Fibroblast of mammary gland (primary cell): ENCODE data around the gene SERGEF.

Source experiments
- DNase-seq: peaks from one replicate; pipeline ENCODE4 v3.0.0-alpha.2; 2010; ENCODE audit warnings: low read depth
- H3K4me3 ChIP-seq: 2 replicates; pipeline ENCODE4 v1.5.1; 2011; ENCODE audit warnings: low read depth, mild to moderate bottlenecking, low read length, moderate library complexity; ENCODE audit not compliant: control insufficient read depth
- CTCF ChIP-seq: conservative IDR thresholded peaks from 2 replicates; pipeline ENCODE4 v1.5.1; 2011; ENCODE audit warnings: low read depth, low read length, inconsistent platforms; ENCODE audit not compliant: control insufficient read depth, insufficient read depth

SERGEF gene

GRCh38 chr11:17948296-17948695 lies 64.6 kb downstream of the SERGEF start:
- TF ChIP-seq CTCF, result no peak
- H3K4me3 ChIP-seq, result no peak overlapping the region
- no peak for DNase-seq

GRCh38 chr11:17939542-17939941 lies 73.3 kb downstream of the SERGEF start:
- TF ChIP-seq CTCF, result no peak
- H3K4me3 ChIP-seq, result no peak overlapping the region

GRCh38 chr11:17936790-17937189 lies 76.1 kb downstream of the SERGEF start:
- H3K4me3 ChIP-seq, result no peak overlapping the region
- DNase-seq, result no peak
- TF ChIP-seq CTCF, result no peak

More at GRCh38 chr11:17939542-17939941, 73.3 kb downstream of the SERGEF start:
- no peak for DNase-seq

- TF ChIP-seq CTCF, result no peak
- no peak for DNase-seq
- no peak overlapping the region for H3K4me3 ChIP-seq
These were observed 78.7 kb downstream of the SERGEF start for GRCh38 chr11:17934194-17934593.

GRCh38 chr11:17933708-17934107 lies 79.1 kb downstream of the SERGEF start:
- DNase-seq, result no peak
- H3K4me3 ChIP-seq, result no peak overlapping the region
- TF ChIP-seq CTCF, result no peak

- TF ChIP-seq CTCF, result peak; percentile 22
- no peak for DNase-seq
- H3K4me3 ChIP-seq, result no peak overlapping the region
These were observed 80.4 kb downstream of the SERGEF start for GRCh38 chr11:17932472-17932871.

DNA sequence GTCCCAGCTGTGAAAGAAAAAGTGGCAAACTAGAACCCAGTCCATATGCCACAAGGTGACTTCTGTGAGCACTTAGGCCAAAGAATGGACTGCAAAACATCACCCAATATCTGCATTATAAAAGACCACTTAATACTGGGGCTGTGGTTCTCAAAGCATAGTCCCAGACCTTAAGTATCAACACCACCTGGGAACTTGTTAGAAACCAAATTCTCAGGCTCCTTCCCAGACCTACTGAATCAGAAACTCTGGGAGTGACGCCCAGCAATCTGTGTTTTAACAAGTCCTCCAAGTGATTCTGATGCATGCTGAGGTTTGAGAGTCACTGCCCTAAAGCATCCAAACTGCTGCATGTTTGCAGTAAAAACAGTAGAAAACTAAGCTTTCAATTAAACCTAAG lies 81.3 kb downstream of the SERGEF start:
- no peak overlapping the region for H3K4me3 ChIP-seq
- DNase-seq, result peak; percentile 17
- TF ChIP-seq CTCF, result no peak
